GM18907 (cell line): ENCODE results near the gene CLEC17A.
"Not testable (repeated sequence)": the region's sequence is repeated elsewhere in the genome, so short reads cannot be mapped to it uniquely, and the experiment has no call there.

Source experiments
- ATAC-seq: cut with Tn5 transposase; IDR thresholded peaks from one replicate; pipeline ENCODE4 v1.9.1; 2021; ENCODE audit warnings: mild to moderate bottlenecking, moderate library complexity; ENCODE audit not compliant: unreplicated experiment

The CLEC17A gene

GRCh38 chr19:14577264-14577663 is 5.6 kb upstream of the CLEC17A start:
- ATAC-seq: no peak

- ATAC-seq: peak; percentile 41
Measured at GRCh38 chr19:14577885-14578427, 4.9 kb upstream of the CLEC17A start.

GRCh38 chr19:14580623-14581237 is 2.2 kb upstream of the CLEC17A start:
- no peak for ATAC-seq

GRCh38 chr19:14584372-14584771 is 1.5 kb downstream of the CLEC17A start:
- not testable (repeated sequence) for ATAC-seq

GRCh38 chr19:14585187-14585586 is 2.3 kb downstream of the CLEC17A start:
- peak; percentile 61 for ATAC-seq

- ATAC-seq: not testable (repeated sequence)
Measured at GRCh38 chr19:14589433-14589832, 6.5 kb downstream of the CLEC17A start.

GRCh38 chr19:14595558-14595957 is 12.7 kb downstream of the CLEC17A start:
- ATAC-seq: no peak

GRCh38 chr19:14599548-14600147 is 16.8 kb downstream of the CLEC17A start:
- ATAC-seq: no peak

- ATAC-seq: peak; percentile 80
Measured at GRCh38 chr19:14603990-14604387, 21.1 kb downstream of the CLEC17A start.

GRCh38 chr19:14606627-14607026 is 23.7 kb downstream of the CLEC17A start:
- ATAC-seq: no peak

- no peak for ATAC-seq
Measured at GRCh38 chr19:14611051-14611450, 28.2 kb downstream of the CLEC17A start.

GRCh38 chr19:14612242-14612641 is 29.4 kb downstream of the CLEC17A start:
- not testable (repeated sequence) for ATAC-seq

GRCh38 chr19:14612657-14613056 is 29.8 kb downstream of the CLEC17A start:
- ATAC-seq: no peak

GRCh38 chr19:14613399-14614098 is 30.7 kb downstream of the CLEC17A start:
- not testable (repeated sequence) for ATAC-seq

GRCh38 chr19:14614099-14614412 is 31.2 kb downstream of the CLEC17A start:
- no peak for ATAC-seq

- ATAC-seq: no peak
Measured at GRCh38 chr19:14615623-14616022, 32.7 kb downstream of the CLEC17A start.

- no peak for ATAC-seq
Measured at GRCh38 chr19:14616407-14616806, 33.5 kb downstream of the CLEC17A start.

GRCh38 chr19:14619404-14619803 is 36.5 kb downstream of the CLEC17A start:
- ATAC-seq: no peak

- ATAC-seq: not testable (repeated sequence)
Measured at GRCh38 chr19:14624491-14624890, 41.6 kb downstream of the CLEC17A start.

- ATAC-seq: no peak
Measured at GRCh38 chr19:14629557-14629956, 46.7 kb downstream of the CLEC17A start.

GRCh38 chr19:14632286-14632685 is 49.4 kb downstream of the CLEC17A start:
- ATAC-seq: no peak
